ENCODE data around the gene ABCB1.

DNA sequence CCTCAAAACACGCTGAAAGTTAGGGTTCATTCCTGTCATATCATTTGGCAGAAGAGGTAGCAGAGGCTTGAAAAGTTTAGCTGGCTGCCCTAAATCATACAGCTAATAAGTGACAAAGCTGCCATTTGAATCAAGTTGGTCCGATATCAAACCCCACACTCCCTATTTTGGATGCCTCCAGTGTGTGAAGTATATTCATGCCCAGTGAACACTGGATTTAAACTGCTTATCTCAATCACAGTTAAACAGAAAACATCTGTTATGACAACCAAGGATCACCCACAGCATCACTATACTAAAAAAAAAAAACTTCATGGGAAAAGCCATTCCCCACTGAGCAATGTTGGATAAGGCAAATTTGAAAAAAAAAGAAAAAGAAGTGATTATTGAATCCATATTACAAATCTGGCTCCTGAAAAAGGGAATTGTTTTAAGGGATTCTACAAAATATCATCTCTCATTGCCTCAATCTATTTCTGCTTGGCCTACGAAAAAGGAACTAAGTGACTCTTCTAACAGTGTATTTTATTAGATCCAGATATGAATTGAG lies 48.3 kb downstream of the ABCB1 start:
- TF ChIP-seq, protein P1, sequence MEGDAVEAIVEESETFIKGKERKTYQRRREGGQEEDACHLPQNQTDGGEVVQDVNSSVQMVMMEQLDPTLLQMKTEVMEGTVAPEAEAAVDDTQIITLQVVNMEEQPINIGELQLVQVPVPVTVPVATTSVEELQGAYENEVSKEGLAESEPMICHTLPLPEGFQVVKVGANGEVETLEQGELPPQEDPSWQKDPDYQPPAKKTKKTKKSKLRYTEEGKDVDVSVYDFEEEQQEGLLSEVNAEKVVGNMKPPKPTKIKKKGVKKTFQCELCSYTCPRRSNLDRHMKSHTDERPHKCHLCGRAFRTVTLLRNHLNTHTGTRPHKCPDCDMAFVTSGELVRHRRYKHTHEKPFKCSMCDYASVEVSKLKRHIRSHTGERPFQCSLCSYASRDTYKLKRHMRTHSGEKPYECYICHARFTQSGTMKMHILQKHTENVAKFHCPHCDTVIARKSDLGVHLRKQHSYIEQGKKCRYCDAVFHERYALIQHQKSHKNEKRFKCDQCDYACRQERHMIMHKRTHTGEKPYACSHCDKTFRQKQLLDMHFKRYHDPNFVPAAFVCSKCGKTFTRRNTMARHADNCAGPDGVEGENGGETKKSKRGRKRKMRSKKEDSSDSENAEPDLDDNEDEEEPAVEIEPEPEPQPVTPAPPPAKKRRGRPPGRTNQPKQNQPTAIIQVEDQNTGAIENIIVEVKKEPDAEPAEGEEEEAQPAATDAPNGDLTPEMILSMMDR (IDR thresholded peaks at IDR 0.05) = no peak
- TF ChIP-seq EZH2phosphoT487 (IDR thresholded peaks at IDR 0.05) (no peak), EZH2 (IDR thresholded peaks at IDR 0.05) (no peak)
